Suppressor macrophage treated with lipopolysaccharide for 1 hour (primary cell): ENCODE data around the gene RFPL3.
A peak's percentile ranks its signal among the peaks of the same experiment; 100 is the strongest.
"Not testable (repeated sequence)": the region's sequence is repeated elsewhere in the genome, so short reads cannot be mapped to it uniquely, and the experiment has no call there.

Experiments used
- DNase-seq, 3 donors: peaks; one replicate each; pipeline ENCODE4 v3.0.0-alpha.2; 2020 to 2022

RFPL3 gene

DNA sequence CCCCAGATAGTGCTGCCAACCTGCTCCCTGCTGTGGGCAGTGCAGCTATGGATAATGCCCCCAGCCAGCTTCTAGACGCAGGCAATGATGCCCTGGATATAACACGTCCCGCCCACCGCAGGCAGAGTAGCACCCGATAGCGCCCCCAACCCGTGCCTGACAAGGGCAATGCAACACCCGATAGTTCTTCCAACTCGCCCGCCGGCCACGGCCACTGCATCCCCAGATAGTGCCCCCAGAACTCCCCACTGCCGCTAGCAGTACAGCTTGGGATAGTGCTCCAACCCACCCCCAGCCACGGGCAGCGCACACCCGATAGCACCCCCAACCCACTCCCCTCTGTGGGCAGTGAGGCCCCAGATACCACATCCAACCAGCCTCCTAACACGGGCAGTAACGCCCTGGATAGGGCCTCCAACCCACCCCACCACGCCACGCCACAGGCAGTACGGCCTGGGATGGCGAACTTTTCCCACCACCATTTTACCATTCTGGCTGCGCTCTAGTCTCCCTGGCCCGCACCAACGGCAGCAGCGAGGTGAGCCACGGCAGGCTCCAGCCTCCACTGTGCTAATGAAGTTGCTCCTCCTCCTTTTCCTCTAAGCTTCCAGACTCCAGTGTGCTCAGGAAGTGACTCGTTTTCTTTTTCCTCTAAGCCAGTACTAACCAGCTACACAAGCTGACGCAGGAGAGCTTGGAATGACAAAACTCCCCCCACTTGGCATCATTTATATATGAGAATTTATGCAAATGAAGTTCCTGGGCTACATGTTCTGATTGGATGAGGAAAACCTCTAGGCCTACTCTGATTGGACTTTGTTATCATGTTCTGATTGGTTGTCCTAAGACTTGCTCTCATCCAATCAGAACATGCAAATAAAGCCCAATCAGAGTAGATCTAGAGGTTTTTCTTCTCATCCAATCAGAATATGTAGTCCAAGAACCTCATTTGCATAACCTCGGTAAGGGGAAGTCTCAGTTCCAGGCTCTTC lies 3.0 kb upstream of the RFPL3 start:
- DNase-seq: peak; percentile 2 to 41 (median 5)

- DNase-seq: no peak
Observed at GRCh38 chr22:32355760-32356159, 1.9 kb upstream of the RFPL3 start.

DNA sequence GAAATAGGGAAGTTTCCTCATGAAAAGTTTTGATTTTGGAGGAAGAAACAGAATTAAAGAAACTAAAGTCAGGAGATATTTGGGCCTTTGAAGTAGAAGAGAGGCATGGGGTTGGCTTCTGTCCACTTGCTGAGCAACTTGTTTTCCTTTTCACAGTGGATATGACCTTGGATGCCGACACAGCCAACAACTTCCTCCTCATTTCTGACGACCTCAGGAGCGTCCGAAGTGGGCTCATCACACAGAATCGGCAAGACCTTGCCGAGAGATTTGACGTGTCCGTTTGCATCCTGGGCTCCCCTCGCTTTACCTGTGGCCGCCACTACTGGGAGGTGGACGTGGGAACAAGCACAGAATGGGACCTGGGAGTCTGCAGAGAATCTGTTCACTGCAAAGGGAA lies 2.4 kb downstream of the RFPL3 start:
- not testable (repeated sequence) for DNase-seq

DNA sequence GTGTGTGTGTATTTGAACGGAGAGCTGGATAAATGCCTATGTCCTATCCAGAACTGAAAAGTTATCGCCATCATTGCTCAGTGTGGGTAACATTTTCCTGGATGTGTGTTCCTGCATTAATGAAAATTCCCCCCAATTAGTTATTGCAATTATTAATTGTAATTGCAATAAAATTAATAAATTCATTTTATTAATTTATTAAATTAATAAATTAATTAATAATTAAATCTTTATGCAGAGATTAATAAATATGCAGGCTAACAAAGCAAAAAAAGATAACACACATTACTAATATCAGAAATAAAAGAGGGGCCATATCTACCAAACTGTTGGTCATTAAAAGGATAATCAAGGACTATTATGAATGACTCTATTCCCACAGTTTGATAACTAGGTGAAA lies 3.6 kb downstream of the RFPL3 start:
- DNase-seq: no peak

GRCh38 chr22:32364210-32364609 lies 6.5 kb downstream of the RFPL3 start:
- DNase-seq: no peak

DNA sequence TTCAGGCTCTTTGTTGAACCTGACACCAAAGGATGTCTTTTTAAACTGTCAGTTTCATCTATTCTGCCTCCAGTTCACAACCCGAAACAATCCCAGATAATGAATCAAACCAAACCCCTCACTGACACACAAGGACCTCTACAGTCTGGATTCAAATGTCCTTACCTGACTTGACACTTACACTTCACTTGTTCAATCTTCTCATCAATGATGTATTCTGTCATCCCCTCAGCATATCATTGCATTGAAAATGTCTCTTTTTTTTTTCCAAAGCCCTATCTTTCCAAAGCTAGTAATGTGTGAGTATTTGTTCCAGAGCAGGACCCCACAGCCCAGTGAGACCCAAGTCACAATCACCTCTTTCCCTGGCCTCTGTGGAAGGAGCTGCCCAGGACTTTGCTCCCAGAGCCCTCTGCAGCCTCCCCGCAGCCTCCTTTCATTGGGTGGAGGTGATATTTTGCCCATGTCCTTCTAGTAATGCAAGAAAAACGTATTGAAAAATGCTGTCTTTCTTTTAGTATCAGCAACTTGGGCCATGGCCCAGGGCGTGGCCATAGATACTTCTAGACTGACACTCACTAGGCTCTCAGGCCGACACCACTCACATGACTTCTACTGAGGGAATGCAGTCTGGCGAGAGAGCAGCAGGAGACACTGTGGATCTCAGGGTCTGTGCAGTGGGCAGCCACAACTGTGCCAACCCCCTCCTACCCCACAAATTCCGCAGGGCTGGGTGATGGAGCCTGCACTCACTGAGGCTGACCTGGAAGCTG lies 18.2 kb downstream of the RFPL3 start:
- no peak for DNase-seq

DNA sequence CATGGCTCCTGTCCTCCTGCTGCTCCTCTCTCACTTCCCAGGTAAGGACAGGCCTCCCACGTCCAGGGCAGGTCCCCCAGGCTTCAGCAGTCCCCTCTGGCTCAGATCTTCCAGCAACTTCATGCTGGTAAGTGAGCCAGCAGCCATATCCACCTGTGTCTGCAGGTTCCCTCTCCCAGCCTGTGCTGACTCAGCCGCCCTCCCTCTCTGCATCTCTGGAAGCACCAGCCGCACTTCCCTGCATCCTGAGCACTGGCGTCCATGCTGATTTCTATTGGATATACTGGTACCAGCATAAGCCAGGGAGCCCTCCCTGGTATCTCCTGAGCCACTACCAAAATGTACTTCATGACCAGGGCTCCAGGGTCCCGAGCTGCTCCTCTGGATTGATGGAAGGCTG lies 19.0 kb downstream of the RFPL3 start:
- no peak for DNase-seq

- DNase-seq: peak; percentile 52 to 63 (median 62)
Observed at GRCh38 chr22:32378707-32379272, 21.1 kb downstream of the RFPL3 start.

- no peak for DNase-seq
Observed at GRCh38 chr22:32380991-32381390, 23.3 kb downstream of the RFPL3 start.

GRCh38 chr22:32385681-32386080 lies 28.0 kb downstream of the RFPL3 start:
- no peak for DNase-seq

DNA sequence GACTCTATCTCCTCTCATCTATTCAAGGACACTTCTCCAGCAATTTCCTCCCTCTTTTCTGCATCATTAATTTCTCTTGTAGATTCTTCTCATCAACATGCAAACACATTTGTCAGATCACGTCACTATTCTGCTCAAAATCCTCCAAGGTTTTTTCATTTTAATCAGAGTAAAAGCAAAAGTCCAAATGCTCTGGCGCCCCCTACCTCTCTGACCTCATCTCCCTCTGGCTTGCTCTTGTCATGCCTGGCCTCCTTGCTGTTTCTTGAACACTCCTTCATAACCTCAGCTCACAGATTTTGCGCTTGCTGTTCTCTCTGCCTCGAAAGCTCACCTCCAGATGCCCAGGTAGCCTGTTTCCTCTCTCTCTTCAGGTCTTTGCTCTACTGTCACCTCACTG lies 32.0 kb downstream of the RFPL3 start:
- DNase-seq: peak; percentile 27 to 44 (median 31)

DNA sequence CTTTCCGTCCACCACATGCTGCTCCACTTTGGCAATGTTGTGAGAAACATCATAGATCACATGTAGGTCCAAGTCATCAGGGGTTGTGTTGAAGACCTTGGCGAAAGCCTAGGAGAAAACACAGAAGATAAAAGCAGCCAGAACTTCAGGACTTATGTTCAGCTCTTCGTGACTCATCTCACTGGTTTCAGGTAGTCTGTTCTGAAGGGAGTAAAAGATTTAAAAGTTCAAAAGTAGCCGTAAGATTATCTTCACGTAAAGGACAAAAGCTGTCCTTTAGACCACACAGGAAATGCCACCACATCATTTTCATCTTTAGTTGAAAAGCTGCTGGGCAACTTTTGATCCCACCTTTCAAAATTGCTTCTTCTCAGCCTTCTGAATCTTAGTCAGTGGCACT lies 37.4 kb downstream of the RFPL3 start:
- DNase-seq: no peak

- no peak for DNase-seq
Observed at GRCh38 chr22:32396255-32396654, 38.6 kb downstream of the RFPL3 start.

GRCh38 chr22:32396746-32397145 lies 39.1 kb downstream of the RFPL3 start:
- no peak for DNase-seq

DNA sequence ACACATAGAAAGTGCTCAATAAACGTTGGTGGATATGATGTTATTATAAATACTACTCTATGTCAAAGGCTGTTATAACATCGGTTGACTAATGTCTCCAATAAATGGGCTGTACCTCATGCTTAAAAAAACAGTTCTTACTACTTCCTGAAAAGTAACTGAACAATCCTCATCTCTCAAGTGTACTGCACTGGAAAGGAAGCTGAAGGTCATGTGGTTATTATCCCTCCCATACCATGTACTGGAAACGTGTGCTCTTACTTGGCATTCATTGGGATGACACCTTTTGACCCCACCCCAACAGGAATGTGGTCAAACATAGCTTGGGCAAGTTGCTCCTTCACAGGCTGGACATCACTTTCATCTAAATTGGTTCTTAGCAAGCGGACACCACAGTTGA lies 43.8 kb downstream of the RFPL3 start:
- no peak for DNase-seq

DNA sequence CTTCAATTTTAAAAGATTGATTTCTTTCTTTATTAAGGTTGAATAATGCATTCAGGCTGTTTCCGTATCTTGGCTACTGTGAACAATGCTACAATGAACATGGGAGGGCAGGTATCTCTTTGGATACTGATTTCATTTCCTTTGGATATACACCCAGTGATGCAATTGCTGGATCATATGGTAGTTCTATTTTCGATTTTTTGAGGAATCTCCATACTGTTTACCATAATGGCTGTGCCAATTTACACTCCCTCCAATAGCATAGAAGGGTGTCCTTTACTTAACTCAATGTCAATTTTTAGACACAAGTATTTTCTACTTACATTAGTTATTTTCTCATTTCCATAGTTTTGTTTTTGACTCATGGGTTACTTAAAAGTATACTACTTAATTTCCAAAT lies 46.4 kb downstream of the RFPL3 start:
- no peak for DNase-seq

- peak; percentile 60 to 90 (median 83) for DNase-seq
Observed at GRCh38 chr22:32407312-32407711, 49.6 kb downstream of the RFPL3 start.

DNA sequence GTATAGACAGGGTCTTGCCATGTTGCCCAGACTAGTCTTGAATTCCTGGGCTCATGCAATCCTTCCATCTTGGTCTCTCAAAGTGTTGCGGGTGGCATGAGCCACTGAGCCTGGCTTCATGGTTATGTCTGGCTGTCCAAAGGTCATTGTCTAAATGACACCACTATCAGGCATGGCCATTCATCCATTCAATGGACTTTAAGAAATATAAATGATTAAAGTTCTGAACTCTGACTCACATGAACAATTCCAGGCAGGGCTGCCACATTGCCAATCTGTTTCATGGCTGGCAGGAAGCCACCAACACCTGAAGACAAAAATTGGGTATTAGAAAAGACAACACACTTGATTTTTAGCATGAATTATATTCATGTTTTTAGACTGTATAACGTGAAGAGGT lies 50.3 kb downstream of the RFPL3 start:
- DNase-seq: no peak

DNA sequence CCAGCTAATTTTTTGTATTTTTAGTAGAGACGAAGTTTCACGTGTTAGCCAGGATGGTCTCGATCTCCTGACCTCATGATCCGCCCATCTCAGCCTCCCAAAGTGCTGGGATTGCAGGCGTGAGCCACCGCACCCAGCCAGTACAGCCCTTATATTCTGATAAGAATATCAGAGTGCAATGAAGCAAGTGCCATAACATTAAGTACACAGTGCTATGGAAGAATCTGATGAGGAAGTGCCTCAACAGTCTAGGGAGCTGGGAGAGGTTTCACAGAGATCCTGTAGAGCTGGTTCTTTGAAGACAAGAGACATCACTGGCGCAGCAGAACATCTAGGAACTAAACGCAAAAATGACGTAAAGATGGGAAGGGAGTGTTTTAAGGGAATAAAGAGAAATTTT lies 52.3 kb downstream of the RFPL3 start:
- peak in 1 of 3 donors; percentile 17 for DNase-seq

DNA sequence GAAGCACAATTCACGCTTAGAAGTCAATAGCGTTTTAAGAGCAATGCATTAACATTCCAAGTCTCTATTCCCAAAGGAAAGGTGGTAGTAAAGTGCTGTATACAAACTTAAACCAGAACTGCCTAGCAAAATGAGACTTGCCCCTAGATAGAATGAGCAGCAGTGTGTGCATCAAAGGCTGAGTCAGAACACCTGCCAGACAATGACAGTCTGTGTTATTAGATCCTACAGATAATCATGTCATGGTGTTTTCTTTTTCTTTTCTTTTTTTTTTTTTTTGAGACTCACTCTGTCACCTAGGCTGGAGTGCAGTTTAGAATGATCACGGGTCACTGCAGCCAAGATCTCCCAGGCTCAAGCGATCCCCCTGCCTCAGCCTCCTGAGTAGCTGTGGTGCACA lies 52.8 kb downstream of the RFPL3 start:
- DNase-seq: peak in 1 of 3 donors; percentile 17
